GM18505 (cell line): Measurements from ENCODE around the gene DRC3.

Source experiments
- ATAC-seq: cut with Tn5 transposase; IDR thresholded peaks from one replicate; pipeline ENCODE4 v1.9.1; 2021; ENCODE audit not compliant: unreplicated experiment
- POLR2A ChIP-seq: IDR thresholded peaks from 4 replicates; pipeline ENCODE4 v1.6.1; 2011; ENCODE audit warnings: borderline replicate concordance; ENCODE audit not compliant: insufficient read depth, insufficient read length; ENCODE audit errors: extremely low read depth

Gene DRC3, protein sequence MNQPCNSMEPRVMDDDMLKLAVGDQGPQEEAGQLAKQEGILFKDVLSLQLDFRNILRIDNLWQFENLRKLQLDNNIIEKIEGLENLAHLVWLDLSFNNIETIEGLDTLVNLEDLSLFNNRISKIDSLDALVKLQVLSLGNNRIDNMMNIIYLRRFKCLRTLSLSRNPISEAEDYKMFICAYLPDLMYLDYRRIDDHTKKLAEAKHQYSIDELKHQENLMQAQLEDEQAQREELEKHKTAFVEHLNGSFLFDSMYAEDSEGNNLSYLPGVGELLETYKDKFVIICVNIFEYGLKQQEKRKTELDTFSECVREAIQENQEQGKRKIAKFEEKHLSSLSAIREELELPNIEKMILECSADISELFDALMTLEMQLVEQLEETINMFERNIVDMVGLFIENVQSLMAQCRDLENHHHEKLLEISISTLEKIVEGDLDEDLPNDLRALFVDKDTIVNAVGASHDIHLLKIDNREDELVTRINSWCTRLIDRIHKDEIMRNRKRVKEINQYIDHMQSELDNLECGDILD

GRCh38 chr17:17972126-17972951 is at the start of gene DRC3, which contains the start of gene TOM1L2:
TSS of gene DRC3 (plus strand) at chr17:17972862. CDS start at chr17:17977599, 4,737 bp downstream.
TSS of gene TOM1L2 (minus strand) at chr17:17972400. CDS start at chr17:17972313, 87 bp downstream.
- TF ChIP-seq POLR2A, result peak; percentile 54
- ATAC-seq, result peak; percentile 88

DNA sequence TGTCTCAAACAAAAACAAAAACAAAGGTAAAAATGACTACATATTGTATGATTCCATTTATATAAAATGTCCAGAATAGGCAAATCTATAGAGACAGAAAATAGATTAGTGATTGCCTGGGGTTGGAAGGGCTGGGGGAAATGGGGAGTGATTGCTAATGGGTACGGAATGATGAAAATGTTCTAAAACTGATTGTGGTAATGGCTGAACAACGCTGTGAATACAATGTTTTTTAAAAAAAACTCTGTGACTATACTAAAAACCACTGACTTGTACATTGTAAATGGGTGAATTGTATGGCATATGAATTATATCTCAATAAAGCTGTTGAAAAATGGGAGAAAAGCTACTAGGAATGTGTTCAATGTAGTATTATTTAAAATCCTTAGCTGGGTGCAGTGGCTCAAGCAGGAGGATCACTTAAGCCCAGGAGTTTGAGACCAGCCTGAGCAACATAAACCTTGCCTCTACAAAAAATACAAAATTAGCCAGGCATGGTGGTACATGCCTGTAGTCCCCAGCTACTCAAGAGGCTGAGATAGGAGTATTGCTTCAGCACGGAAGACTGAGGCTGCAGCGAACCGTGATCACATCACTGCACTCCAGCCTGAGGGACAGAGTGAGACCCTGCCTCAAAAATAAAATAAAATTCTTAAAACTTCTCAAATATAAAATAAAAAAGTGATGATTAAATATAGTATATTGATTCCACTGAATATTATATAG is 48.4 kb upstream of the DRC3 start:
- TF ChIP-seq POLR2A, result no peak
- no peak for ATAC-seq

GRCh38 chr17:17924857-17925250 is 47.8 kb upstream of the DRC3 start:
- TF ChIP-seq POLR2A, result no peak
- no peak for ATAC-seq

- TF ChIP-seq POLR2A, result no peak
- ATAC-seq, result no peak
These were observed 46.6 kb upstream of the DRC3 start for GRCh38 chr17:17926036-17926435.

DNA sequence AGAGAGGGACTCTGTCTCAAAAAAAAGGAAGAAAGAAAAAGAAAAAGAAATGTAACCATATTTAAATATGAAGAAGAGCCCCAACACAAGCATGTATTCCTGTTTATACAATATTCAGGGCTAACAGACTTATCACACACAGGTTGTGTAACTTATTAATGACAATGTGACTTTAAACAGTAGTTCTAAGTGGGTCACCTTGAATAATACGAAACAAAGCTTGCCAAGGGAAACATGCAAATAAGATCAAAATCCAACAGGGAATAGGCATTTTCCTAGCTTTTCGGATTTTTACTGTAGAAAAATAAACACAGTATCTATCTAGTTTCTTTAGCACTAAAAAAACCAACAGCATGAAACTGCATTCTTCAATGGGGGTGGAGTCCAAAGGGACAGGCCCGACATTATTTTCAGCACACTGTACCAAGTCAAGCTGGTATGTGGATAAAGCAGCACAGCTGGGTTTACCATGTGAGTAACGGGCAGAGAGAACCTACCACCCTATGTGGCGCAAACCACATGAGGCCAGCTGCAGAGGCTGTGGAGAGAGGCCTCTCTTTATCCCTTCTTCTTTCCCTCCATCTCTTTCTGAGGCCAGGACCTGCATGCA is 45.7 kb upstream of the DRC3 start:
- no peak for ATAC-seq
- TF ChIP-seq POLR2A, result no peak

- ATAC-seq, result no peak
- no peak for TF ChIP-seq POLR2A
These were observed 44.0 kb upstream of the DRC3 start for GRCh38 chr17:17928398-17929287.

- no peak for ATAC-seq
- no peak for TF ChIP-seq POLR2A
These were observed 42.8 kb upstream of the DRC3 start for GRCh38 chr17:17929655-17930380.

GRCh38 chr17:17930674-17931073 is 42.0 kb upstream of the DRC3 start:
- no peak for TF ChIP-seq POLR2A
- no peak for ATAC-seq

DNA sequence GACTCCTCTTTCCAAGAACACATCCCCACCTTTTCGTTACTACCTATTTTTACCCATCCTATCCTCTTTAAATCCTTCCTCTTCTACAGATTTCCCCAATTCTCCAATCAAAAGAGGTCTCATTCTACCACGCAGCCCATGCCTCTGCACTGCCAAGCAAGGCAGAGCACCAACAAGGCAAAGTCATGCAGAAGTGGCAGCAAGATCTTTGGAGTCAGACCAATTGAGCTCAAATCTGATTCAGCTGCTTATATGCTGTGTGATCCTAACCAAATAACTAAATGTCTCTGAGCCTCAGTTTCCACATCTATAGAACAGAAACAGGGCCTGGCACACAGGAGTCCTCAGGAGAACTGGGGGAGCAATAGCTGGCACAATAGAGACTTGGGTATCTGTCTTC is 41.5 kb upstream of the DRC3 start:
- no peak for TF ChIP-seq POLR2A
- ATAC-seq, result no peak

DNA sequence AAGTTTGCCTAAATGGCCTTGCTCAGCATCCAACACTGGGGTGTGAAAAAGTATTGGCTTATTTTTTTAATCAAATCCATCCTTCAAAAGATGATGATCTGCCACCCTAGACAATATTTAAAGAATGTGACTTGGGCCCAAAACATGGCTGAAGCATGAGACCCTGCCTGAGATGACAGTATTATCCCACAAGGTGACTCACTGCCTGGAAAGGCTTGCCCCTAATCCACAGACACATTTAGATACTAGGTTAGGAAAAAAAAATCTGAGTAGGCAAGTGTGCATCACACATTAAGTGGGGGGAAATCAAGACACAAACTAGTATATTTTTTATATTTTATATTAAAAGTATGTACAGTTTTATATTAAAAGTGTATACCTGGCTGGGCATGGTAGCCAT is 38.9 kb upstream of the DRC3 start:
- no peak for ATAC-seq
- no peak for TF ChIP-seq POLR2A

GRCh38 chr17:17934214-17934613 is 38.4 kb upstream of the DRC3 start:
- TF ChIP-seq POLR2A, result no peak
- no peak for ATAC-seq
